K562 (cell line): Measurements from ENCODE around the gene POLN. TPM values are rescaled to one million over a fixed set of nuclear protein-coding genes. Genes with fewer than 3 reads are reported as not detected.

Experiments used
- ATAC-seq: fragments of 200-7000 bp; cut with Tn5 transposase; 3 replicates; pipeline ENCODE4 v1.9.1; 2020; ENCODE audit warnings: moderate library complexity
- BruUV-seq: library from RNA; stranded (reverse); fragments of 400-500 nt; replicated peaks from 2 replicates; lab custom pipeline; 2021; lab: Mats Ljungman, UMichigan
- CTCF ChIA-PET: fragments of 300-600 bp; formaldehyde crosslinking; extraction: SDS; loops from one replicate; lab custom pipeline; 2021; ENCODE audit warnings: low intra/inter-chr PET ratio; lab: Yijun Ruan, JAX
- POLR2A ChIA-PET: fragments of 300-600, 350-650 bp; sonication (Branson Sonifier 250); formaldehyde crosslinking; extraction: SDS; loops from one replicate; lab custom pipeline; 2021; ENCODE audit warnings: antibody characterized with exemption, inconsistent platforms; lab: Yijun Ruan, JAX
- DNase-seq, 4 experiments: peaks; one replicate each; pipeline versions ENCODE4 v3.0.0 to v3.0.0-alpha.2; 2011 to 2018; ENCODE audit warnings: low spot score in 3 of 4, mixed read lengths in 3 of 4; ENCODE audit errors: extremely low read depth in 1 of 4
- FAIRE-seq: peaks from 2 replicates; lab custom pipeline; 2011; peaks lifted over from hg19 to GRCh38; lab: Jason Lieb, UNC
- H2AFZ ChIP-seq: 2 replicates; pipeline ENCODE4 v1.6.0; 2011; ENCODE audit warnings: low read depth, low read length, control low read depth, inconsistent platforms
- H3K27ac ChIP-seq: fragments of 200-600 bp; 3 replicates; pipeline ENCODE4 v1.8.0; 2011; ENCODE audit warnings: low read depth, mild to moderate bottlenecking, control low read depth, inconsistent platforms, low read length, moderate library complexity, mixed read lengths; ENCODE audit errors: extremely low read depth
- H3K27me3 ChIP-seq, 2 experiments: fragments of 300-600 bp in 1 of 2; 2 replicates in 1 of 2; 3 replicates in 1 of 2; pipeline versions ENCODE4 v1.6.0 to v1.8.0; 2011; ENCODE audit warnings: inconsistent platforms in 2 of 2, low read length in 2 of 2, mild to moderate bottlenecking in 1 of 2, mixed read lengths in 1 of 2, moderate library complexity in 1 of 2; ENCODE audit not compliant: control insufficient read depth in 2 of 2, insufficient read depth in 2 of 2
- H3K36me3 ChIP-seq: fragments of 300-600 bp; 3 replicates; pipeline ENCODE4 v1.8.0; 2011; ENCODE audit warnings: mild to moderate bottlenecking, low read length, inconsistent platforms; ENCODE audit not compliant: control insufficient read depth, insufficient read depth
- H3K4me1 ChIP-seq, 2 experiments: fragments of 200-600 bp in 1 of 2; replicated peaks in 1 of 2; 2 replicates in 1 of 2; 3 replicates in 1 of 2; pipeline versions ENCODE4 v1.5.1 to v1.8.0; 2011; ENCODE audit warnings: inconsistent platforms in 2 of 2, low read length in 2 of 2, mild to moderate bottlenecking in 1 of 2, mixed read lengths in 1 of 2, moderate library complexity in 1 of 2; ENCODE audit not compliant: control insufficient read depth in 2 of 2, insufficient read depth in 2 of 2
- H3K4me2 ChIP-seq: 2 replicates; pipeline ENCODE4 v1.6.1; 2011; ENCODE audit warnings: low read length, control low read depth, inconsistent platforms, mixed read lengths; ENCODE audit not compliant: insufficient read depth
- H3K4me3 ChIP-seq: fragments of 200-600 bp; sonication (generic), shearing (Covaris generic); 2 replicates; pipeline ENCODE4 v1.5.1; 2016; ENCODE audit warnings: control low read depth, inconsistent platforms
- H3K79me2 ChIP-seq: fragments of 200-600 bp; 3 replicates; pipeline ENCODE4 v1.8.0; 2011; ENCODE audit warnings: low read length, inconsistent platforms; ENCODE audit not compliant: control insufficient read depth, insufficient read depth
- H3K9ac ChIP-seq, 2 experiments: 2 replicates each; pipeline versions ENCODE4 v1.6.0 to v1.6.1; 2011; ENCODE audit warnings: low read depth in 2 of 2, low read length in 2 of 2, control low read depth in 1 of 2, inconsistent platforms in 1 of 2, mild to moderate bottlenecking in 1 of 2, mixed read lengths in 1 of 2; ENCODE audit not compliant: insufficient read depth in 1 of 2
- H3K9me1 ChIP-seq: one replicate; pipeline ENCODE4 v1.6.0; 2011; ENCODE audit warnings: inconsistent platforms, mild to moderate bottlenecking, low read length, moderate library complexity; ENCODE audit not compliant: control insufficient read depth, insufficient read depth
- H3K9me3 ChIP-seq: replicated peaks from 2 replicates; pipeline ENCODE4 v1.5.1; 2011; ENCODE audit warnings: low read depth, low read length, inconsistent platforms; ENCODE audit not compliant: control insufficient read depth, insufficient read depth
- H4K20me1 ChIP-seq: replicated peaks from 2 replicates; pipeline ENCODE4 v1.6.1; 2011; ENCODE audit warnings: low read length, inconsistent platforms, mixed read lengths; ENCODE audit not compliant: control insufficient read depth, insufficient read depth
- BCL6 ChIP-seq: fragments of 250-450 bp; sonication (Bioruptor Pico); IDR thresholded peaks from 2 replicates; pipeline ENCODE4 v1.4.0; 2020
- FOXK2 ChIP-seq, 2 experiments: fragments of 450-650 bp; IDR thresholded peaks in 1 of 2; conservative IDR thresholded peaks in 1 of 2; 2 replicates each; pipeline ENCODE4 v1.6.1; 2016; ENCODE audit warnings: low read depth in 2 of 2, mild to moderate bottlenecking in 1 of 2
- MBD2 ChIP-seq: sonication (generic); IDR thresholded peaks from 2 replicates; pipeline ENCODE4 v1.6.1; 2016; ENCODE audit warnings: low read depth, borderline replicate concordance
- NEUROD1 ChIP-seq: fragments of 150-350 bp; IDR thresholded peaks from 2 replicates; pipeline ENCODE4 v1.6.1; 2014; ENCODE audit warnings: borderline replicate concordance, low read length, low read depth; ENCODE audit not compliant: partially characterized antibody
- RBM22 ChIP-seq: fragments of 200-400 bp; formaldehyde crosslinking; IDR thresholded peaks from 2 replicates; pipeline ENCODE4 v1.6.1; 2018; ENCODE audit warnings: low read length, low read depth; ENCODE audit not compliant: poor library complexity, severe bottlenecking
- SIN3A ChIP-seq, 2 experiments: fragments of 150-350 bp in 1 of 2; IDR thresholded peaks; 2 replicates each; pipeline ENCODE4 v1.6.1; 2011 to 2016; ENCODE audit warnings: borderline replicate concordance in 2 of 2, low read depth in 2 of 2, low read length in 2 of 2, mild to moderate bottlenecking in 2 of 2, moderate library complexity in 2 of 2; ENCODE audit not compliant: control insufficient read depth in 1 of 2
- SMAD4 ChIP-seq: fragments of 250-450 bp; sonication (Bioruptor Pico); conservative IDR thresholded peaks from 2 replicates; pipeline ENCODE4 v1.8.0; 2021; ENCODE audit warnings: inconsistent platforms, mild to moderate bottlenecking, moderate library complexity
- WGBS: fragments of 100-300 bp; shearing (Covaris generic); methylation state at CpG from one replicate; pipeline ENCODE4 v1.1.6; 2016; ENCODE audit warnings: low coverage, mixed read lengths; ENCODE audit not compliant: insufficient coverage; ENCODE audit errors: missing lambda C conversion rate; 5-methylcytosine and 5-hydroxymethylcytosine counted together
- in situ Hi-C: fragments of 300-500 bp; cut with MboI; formaldehyde crosslinking; loops from 4 replicates; pipeline ENCODE4 v1.15.0; 2018; ENCODE audit warnings: inconsistent platforms, mixed read lengths
- intact Hi-C: fragments of 100-400 bp; cut with micrococcal nuclease; formaldehyde crosslinking; loops from 2 replicates; pipeline ENCODE4 v1.14.2; 2022
- polyA plus RNA-seq, 8 experiments: library from polyadenylated mRNA; depleted of rRNA in 4 of 8; stranded (reverse) in 5 of 8; unstranded in 3 of 8; fragments of >200 nt; fragmentation: Nextera tagmentation in 2 of 8; fragmentation: Illumina TruSeq in 1 of 8; extraction: Ambion mirVana in 2 of 8; extraction: Trizol in 1 of 8; gene quantifications; 2 replicates each; pipeline versions ENCODE4 v1.2.1 to v1.2.3, GENCODE V29; 2011 to 2014; ENCODE audit warnings: inconsistent platforms in 1 of 8, missing spikeins in 1 of 8
- total RNA-seq, 7 experiments: library from RNA; depleted of rRNA in 6 of 7; stranded (reverse); fragments of >200 nt in 6 of 7; fragmentation: Illumina TruSeq in 2 of 7; extraction: Trizol in 2 of 7; gene quantifications; 2 replicates each; pipeline versions ENCODE4 v1.2.1 to v1.2.3, GENCODE V29; 2011 to 2021; ENCODE audit warnings: low replicate concordance in 1 of 7
- TF ChIP-seq, protein P1 (sequence below), 2 experiments: fragments of 450-650 bp in 1 of 2; IDR thresholded peaks; 2 replicates each; pipeline ENCODE4 v1.6.1; 2011 to 2017; ENCODE audit warnings: low read depth in 2 of 2, antibody characterized with exemption in 1 of 2, borderline replicate concordance in 1 of 2, low read length in 1 of 2, mild to moderate bottlenecking in 1 of 2, mixed read lengths in 1 of 2; ENCODE audit not compliant: control insufficient read depth in 1 of 2
- TF ChIP-seq, protein P2 (sequence below): sonication (generic); formaldehyde crosslinking; IDR thresholded peaks from 2 replicates; pipeline ENCODE4 v1.8.0; 2022; ENCODE audit warnings: mild to moderate bottlenecking, missing genetic modification reagents
- TF ChIP-seq, protein P3 (sequence below), 3 experiments: IDR thresholded peaks in 2 of 3; conservative IDR thresholded peaks in 1 of 3; 2 replicates each; pipeline ENCODE4 v1.5.1; 2011 to 2012; ENCODE audit warnings: low read length in 3 of 3, mild to moderate bottlenecking in 3 of 3, control low read depth in 2 of 3, improper control_type of control experiment in 1 of 3, inconsistent platforms in 1 of 3, low read depth in 1 of 3, mixed read lengths in 1 of 3, moderate library complexity in 1 of 3; ENCODE audit not compliant: insufficient read depth in 2 of 3
- TF ChIP-seq, protein P4 (sequence below): fragments of 450-650 bp; IDR thresholded peaks from 2 replicates; pipeline ENCODE4 v1.6.1; 2016; ENCODE audit warnings: antibody characterized with exemption

The POLN gene
- total and polyA plus RNA-seq, 9 of the 15 experiments (the other 6 are each of a cell fraction or from before 2014, with no cell fraction given): 0.08 to 0.91 (median 0.32) TPM

DNA sequence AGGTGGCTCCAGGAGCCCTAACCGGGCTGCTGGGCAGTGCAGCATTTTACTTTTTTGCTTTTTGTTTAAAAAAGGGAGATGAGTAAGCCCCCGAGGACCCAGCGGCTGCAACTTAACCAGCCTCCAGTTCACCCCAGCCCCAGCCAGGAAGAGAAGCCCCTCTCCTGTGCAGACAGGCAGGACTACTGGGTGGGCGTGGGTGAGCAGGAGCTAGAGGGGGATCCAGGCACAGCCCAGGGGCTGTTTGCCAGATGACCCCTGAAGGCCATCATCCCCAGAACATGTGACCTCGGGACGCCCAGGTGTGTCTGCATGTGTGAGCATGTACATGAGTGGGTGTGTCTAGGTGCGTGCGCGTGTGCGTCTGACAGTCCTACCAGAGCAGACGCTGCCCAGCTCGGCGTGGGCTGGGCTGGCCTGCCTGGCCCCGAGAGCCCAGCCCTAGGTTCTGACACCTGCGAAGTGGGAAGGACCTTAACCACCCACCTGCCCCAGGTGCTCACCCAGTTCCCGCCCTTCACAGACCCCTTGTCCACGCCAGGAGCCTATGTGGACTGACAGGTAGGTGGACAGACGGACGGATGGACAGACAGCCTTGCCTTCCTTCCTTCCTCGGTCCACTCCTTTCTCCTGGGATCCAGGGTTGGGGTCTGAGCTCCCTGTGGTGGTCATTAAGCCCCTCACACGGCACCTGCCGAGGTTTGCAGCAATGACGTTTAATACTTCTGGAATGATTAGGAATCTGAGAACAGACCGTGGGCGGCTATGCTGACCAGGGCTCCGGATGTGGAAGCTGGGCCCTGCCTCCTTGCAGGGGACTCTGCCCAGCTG, 7.8 kb upstream of the POLN start:
- ATAC-seq (no peak), DNase-seq (no peak), FAIRE-seq (no peak)
- Histone ChIP-seq H2AFZ (no peak overlapping the region), H3K9me3 (no peaks in the 10 kb centered on the region), H3K9me1 (no peaks in the 10 kb centered on the region), H3K9ac (no peak overlapping the region), H4K20me1 (no peaks in the 10 kb centered on the region; the same call in 1 of the 2 replicates), H3K4me1 (peaks cover 0 to 81% of the 10 kb centered on the region in 2 experiments; a peak in 3 of 5 replicates), H3K36me3 (no peaks in the 10 kb centered on the region), H3K27ac (no peak overlapping the region), H3K4me2 (no peak overlapping the region), H3K79me2 (no peaks in the 10 kb centered on the region), H3K4me3 (no peak overlapping the region), H3K27me3 (no peaks in the 10 kb centered on the region)
- intact Hi-C loops (loop anchor here (10.0 kb wide), 1 partner anchor 165 kb away; the partner anchor contains the start of genes CFAP99 and ZFYVE28), in situ Hi-C loops (no loop called here)
- BruUV-seq: no TSS peak
- POLR2A ChIA-PET: interaction anchor here (1.4 to 2.4 kb wide), 3 partner anchors 10 to 15 kb away, joined by 3 to 9 read pairs (median 7); partner anchors contain the start of gene MXD4
- CTCF ChIA-PET: no interaction called here
- 72% methylated on average over 20 of the region's 26 CpGs for WGBS
- TF ChIP-seq, protein P1, sequence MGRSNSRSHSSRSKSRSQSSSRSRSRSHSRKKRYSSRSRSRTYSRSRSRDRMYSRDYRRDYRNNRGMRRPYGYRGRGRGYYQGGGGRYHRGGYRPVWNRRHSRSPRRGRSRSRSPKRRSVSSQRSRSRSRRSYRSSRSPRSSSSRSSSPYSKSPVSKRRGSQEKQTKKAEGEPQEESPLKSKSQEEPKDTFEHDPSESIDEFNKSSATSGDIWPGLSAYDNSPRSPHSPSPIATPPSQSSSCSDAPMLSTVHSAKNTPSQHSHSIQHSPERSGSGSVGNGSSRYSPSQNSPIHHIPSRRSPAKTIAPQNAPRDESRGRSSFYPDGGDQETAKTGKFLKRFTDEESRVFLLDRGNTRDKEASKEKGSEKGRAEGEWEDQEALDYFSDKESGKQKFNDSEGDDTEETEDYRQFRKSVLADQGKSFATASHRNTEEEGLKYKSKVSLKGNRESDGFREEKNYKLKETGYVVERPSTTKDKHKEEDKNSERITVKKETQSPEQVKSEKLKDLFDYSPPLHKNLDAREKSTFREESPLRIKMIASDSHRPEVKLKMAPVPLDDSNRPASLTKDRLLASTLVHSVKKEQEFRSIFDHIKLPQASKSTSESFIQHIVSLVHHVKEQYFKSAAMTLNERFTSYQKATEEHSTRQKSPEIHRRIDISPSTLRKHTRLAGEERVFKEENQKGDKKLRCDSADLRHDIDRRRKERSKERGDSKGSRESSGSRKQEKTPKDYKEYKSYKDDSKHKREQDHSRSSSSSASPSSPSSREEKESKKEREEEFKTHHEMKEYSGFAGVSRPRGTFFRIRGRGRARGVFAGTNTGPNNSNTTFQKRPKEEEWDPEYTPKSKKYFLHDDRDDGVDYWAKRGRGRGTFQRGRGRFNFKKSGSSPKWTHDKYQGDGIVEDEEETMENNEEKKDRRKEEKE (IDR thresholded peaks at IDR 0.05; ENCODE audit: borderline replicate concordance in 1 of 2, control insufficient read depth in 1 of 2, low read depth in 2 of 2, low read length in 1 of 2): no peak
- TF ChIP-seq MBD2: no peak
- no peak for TF ChIP-seq SIN3A (IDR thresholded peaks at IDR 0.05; ENCODE audit: borderline replicate concordance in 2 of 2, control insufficient read depth in 1 of 2, low read depth in 2 of 2, low read length in 2 of 2)
- TF ChIP-seq, protein P2, sequence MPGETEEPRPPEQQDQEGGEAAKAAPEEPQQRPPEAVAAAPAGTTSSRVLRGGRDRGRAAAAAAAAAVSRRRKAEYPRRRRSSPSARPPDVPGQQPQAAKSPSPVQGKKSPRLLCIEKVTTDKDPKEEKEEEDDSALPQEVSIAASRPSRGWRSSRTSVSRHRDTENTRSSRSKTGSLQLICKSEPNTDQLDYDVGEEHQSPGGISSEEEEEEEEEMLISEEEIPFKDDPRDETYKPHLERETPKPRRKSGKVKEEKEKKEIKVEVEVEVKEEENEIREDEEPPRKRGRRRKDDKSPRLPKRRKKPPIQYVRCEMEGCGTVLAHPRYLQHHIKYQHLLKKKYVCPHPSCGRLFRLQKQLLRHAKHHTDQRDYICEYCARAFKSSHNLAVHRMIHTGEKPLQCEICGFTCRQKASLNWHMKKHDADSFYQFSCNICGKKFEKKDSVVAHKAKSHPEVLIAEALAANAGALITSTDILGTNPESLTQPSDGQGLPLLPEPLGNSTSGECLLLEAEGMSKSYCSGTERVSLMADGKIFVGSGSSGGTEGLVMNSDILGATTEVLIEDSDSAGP: no peak
- TF ChIP-seq BCL6: no peak
- TF ChIP-seq NEUROD1: no peak
- TF ChIP-seq RBM22: no peak
- TF ChIP-seq, protein P3, sequence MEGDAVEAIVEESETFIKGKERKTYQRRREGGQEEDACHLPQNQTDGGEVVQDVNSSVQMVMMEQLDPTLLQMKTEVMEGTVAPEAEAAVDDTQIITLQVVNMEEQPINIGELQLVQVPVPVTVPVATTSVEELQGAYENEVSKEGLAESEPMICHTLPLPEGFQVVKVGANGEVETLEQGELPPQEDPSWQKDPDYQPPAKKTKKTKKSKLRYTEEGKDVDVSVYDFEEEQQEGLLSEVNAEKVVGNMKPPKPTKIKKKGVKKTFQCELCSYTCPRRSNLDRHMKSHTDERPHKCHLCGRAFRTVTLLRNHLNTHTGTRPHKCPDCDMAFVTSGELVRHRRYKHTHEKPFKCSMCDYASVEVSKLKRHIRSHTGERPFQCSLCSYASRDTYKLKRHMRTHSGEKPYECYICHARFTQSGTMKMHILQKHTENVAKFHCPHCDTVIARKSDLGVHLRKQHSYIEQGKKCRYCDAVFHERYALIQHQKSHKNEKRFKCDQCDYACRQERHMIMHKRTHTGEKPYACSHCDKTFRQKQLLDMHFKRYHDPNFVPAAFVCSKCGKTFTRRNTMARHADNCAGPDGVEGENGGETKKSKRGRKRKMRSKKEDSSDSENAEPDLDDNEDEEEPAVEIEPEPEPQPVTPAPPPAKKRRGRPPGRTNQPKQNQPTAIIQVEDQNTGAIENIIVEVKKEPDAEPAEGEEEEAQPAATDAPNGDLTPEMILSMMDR (IDR thresholded peaks at IDR 0.05 in 2 of 3, conservative IDR thresholded peaks at IDR 0.05 in 1 of 3; ENCODE audit: insufficient read depth in 2 of 3, low read depth in 1 of 3, low read length in 3 of 3): no peak
- no peak for TF ChIP-seq FOXK2 (conservative IDR thresholded peaks at IDR 0.05 in 1 of 2, IDR thresholded peaks at IDR 0.05 in 1 of 2; ENCODE audit: low read depth in 2 of 2)
- TF ChIP-seq, protein P4, sequence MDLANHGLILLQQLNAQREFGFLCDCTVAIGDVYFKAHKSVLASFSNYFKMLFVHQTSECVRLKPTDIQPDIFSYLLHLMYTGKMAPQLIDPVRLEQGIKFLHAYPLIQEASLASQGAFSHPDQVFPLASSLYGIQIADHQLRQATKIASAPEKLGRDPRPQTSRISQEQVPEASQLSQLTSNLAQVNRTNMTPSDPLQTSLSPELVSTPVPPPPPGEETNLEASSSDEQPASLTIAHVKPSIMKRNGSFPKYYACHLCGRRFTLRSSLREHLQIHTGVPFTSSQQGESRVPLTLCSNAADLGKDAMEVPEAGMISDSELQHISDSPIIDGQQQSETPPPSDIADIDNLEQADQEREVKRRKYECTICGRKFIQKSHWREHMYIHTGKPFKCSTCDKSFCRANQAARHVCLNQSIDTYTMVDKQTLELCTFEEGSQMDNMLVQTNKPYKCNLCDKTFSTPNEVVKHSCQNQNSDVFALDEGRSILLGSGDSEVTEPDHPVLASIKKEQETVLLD: no peak
- no peak for TF ChIP-seq SMAD4 (CRISPR knock-in tag)
